GM12878 (cell line): Measurements from ENCODE around the gene MED13L. TPM values are rescaled to one million over a fixed set of nuclear protein-coding genes. Genes with fewer than 3 reads are reported as not detected.

ENCODE experiments used
- ATAC-seq: fragments of 200-7000 bp; cut with Tn5 transposase; 3 replicates; pipeline ENCODE4 v1.9.1; 2020; ENCODE audit warnings: mild to moderate bottlenecking, moderate library complexity
- BruUV-seq: library from RNA; stranded (reverse); fragments of 400-500 nt; replicated peaks from 2 replicates; lab custom pipeline; 2021; lab: Mats Ljungman, UMichigan
- CTCF ChIA-PET: fragments of 300-600 bp; sonication (Branson Sonifier 250); formaldehyde crosslinking; extraction: SDS; loops from one replicate; lab custom pipeline; 2021; ENCODE audit warnings: inconsistent platforms; lab: Yijun Ruan, JAX
- POLR2A ChIA-PET: fragments of 350-600 bp; formaldehyde crosslinking; extraction: SDS; loops from one replicate; lab custom pipeline; 2021; ENCODE audit warnings: inconsistent platforms; lab: Charles Lee
- RAD21 ChIA-PET: fragments of 300-600 bp; sonication (Branson Sonifier 250); formaldehyde crosslinking; loops from one replicate; lab custom pipeline; 2023; ENCODE audit warnings: antibody characterized with exemption; ENCODE audit not compliant: unreplicated experiment; lab: Charles Lee
- SMC1A ChIA-PET: fragments of 300-600 bp; sonication (Branson Sonifier 250); formaldehyde crosslinking; loops from one replicate; lab custom pipeline; 2023; ENCODE audit not compliant: unreplicated experiment, uncharacterized antibody; lab: Charles Lee
- DNase-seq: peaks from one replicate; pipeline ENCODE4 v3.0.0-alpha.2; 2011; ENCODE audit warnings: low read depth, low spot score
- FAIRE-seq: peaks from 3 replicates; lab custom pipeline; 2011; peaks lifted over from hg19 to GRCh38; lab: Jason Lieb, UNC
- H2AFZ ChIP-seq: 2 replicates; pipeline ENCODE4 v1.6.0; 2011; ENCODE audit warnings: low read depth, low read length, control low read depth; ENCODE audit not compliant: control insufficient read depth
- H3K27ac ChIP-seq: 2 replicates; pipeline ENCODE4 v1.5.1; 2011; ENCODE audit warnings: control low read depth; ENCODE audit not compliant: control insufficient read depth, insufficient read depth
- H3K27me3 ChIP-seq, 2 experiments: replicated peaks in 1 of 2; 2 replicates each; pipeline versions ENCODE4 v1.6.0 to v1.6.1; 2011; ENCODE audit warnings: low read length in 1 of 2; ENCODE audit not compliant: control insufficient read depth in 2 of 2, insufficient read depth in 2 of 2
- H3K36me3 ChIP-seq, 2 experiments: 2 replicates each; pipeline ENCODE4 v1.5.1; 2011; ENCODE audit warnings: low read length in 1 of 2; ENCODE audit not compliant: control insufficient read depth in 2 of 2, insufficient read depth in 2 of 2
- H3K4me1 ChIP-seq: 2 replicates; pipeline ENCODE4 v1.6.1; 2011; ENCODE audit warnings: mild to moderate bottlenecking, low read length, moderate library complexity, mixed read lengths; ENCODE audit not compliant: control insufficient read depth, insufficient read depth
- H3K4me2 ChIP-seq: 2 replicates; pipeline ENCODE4 v1.6.0; 2011; ENCODE audit warnings: control low read depth; ENCODE audit not compliant: control insufficient read depth, insufficient read depth
- H3K4me3 ChIP-seq: fragments of 200-600 bp; sonication (generic); 2 replicates; pipeline ENCODE4 v1.5.1; 2016
- H3K79me2 ChIP-seq: 2 replicates; pipeline ENCODE4 v1.6.0; 2011; ENCODE audit warnings: low read length; ENCODE audit not compliant: control insufficient read depth, insufficient read depth
- H3K9ac ChIP-seq: 2 replicates; pipeline ENCODE4 v1.8.0; 2011; ENCODE audit warnings: low read length, control low read depth, mixed read lengths; ENCODE audit not compliant: control insufficient read depth, insufficient read depth
- H3K9me3 ChIP-seq: replicated peaks from 3 replicates; pipeline ENCODE4 v1.5.1; 2011; ENCODE audit warnings: mild to moderate bottlenecking, low read length; ENCODE audit not compliant: control insufficient read depth, insufficient read depth
- H4K20me1 ChIP-seq: 2 replicates; pipeline ENCODE4 v1.6.0; 2011; ENCODE audit not compliant: control insufficient read depth, insufficient read depth
- BCL11A ChIP-seq: IDR thresholded peaks from 2 replicates; pipeline ENCODE4 v1.6.1; 2011; ENCODE audit warnings: low read depth, low read length
- GABPA ChIP-seq: IDR thresholded peaks from 2 replicates; pipeline ENCODE4 v1.6.1; 2014; ENCODE audit warnings: antibody characterized with exemption, low read depth, mild to moderate bottlenecking, inconsistent platforms
- JUNB ChIP-seq: IDR thresholded peaks from 2 replicates; pipeline ENCODE4 v1.6.1; 2016; ENCODE audit warnings: antibody characterized with exemption, mild to moderate bottlenecking
- MTA2 ChIP-seq: fragments of 450-650 bp; IDR thresholded peaks from 2 replicates; pipeline ENCODE4 v1.6.1; 2016; ENCODE audit warnings: low read depth, mild to moderate bottlenecking, moderate library complexity
- TCF3 ChIP-seq: IDR thresholded peaks from 2 replicates; pipeline ENCODE4 v1.6.1; 2012; ENCODE audit warnings: low read depth, mild to moderate bottlenecking, low read length, borderline replicate concordance; ENCODE audit not compliant: insufficient read depth
- TCF7 ChIP-seq: IDR thresholded peaks from 2 replicates; pipeline ENCODE4 v1.6.1; 2014; ENCODE audit warnings: antibody characterized with exemption, borderline replicate concordance
- ZNF622 ChIP-seq: fragments of 450-650 bp; IDR thresholded peaks from 2 replicates; pipeline ENCODE4 v1.6.1; 2017; ENCODE audit warnings: mild to moderate bottlenecking, inconsistent platforms
- in situ Hi-C: fragments of 300-500 bp; cut with MboI; formaldehyde crosslinking; loops from 9 replicates; pipeline ENCODE4 v1.14.3; 2018; ENCODE audit warnings: mixed read lengths
- intact Hi-C: fragments of 100-400 bp; cut with micrococcal nuclease; formaldehyde crosslinking; loops from one replicate; pipeline ENCODE4 v1.14.2; 2022; ENCODE audit not compliant: unreplicated experiment
- polyA plus RNA-seq, 11 experiments: library from polyadenylated mRNA; depleted of rRNA in 4 of 11; unstranded in 6 of 11; stranded (reverse) in 5 of 11; fragments of >200 nt; fragmentation: Nextera tagmentation in 4 of 11; fragmentation: Illumina TruSeq in 1 of 11; extraction: Ambion mirVana in 4 of 11; extraction: Trizol in 1 of 11; gene quantifications; 1 replicate in 1 of 11; 2 replicates in 10 of 11; pipeline versions ENCODE4 v1.2.1 to v1.2.3, GENCODE V29; 2011 to 2016; ENCODE audit warnings: inconsistent platforms in 2 of 11, missing spikeins in 2 of 11, low read depth in 1 of 11
- total RNA-seq, 4 experiments: library from RNA; depleted of rRNA in 3 of 4; stranded (reverse); fragments of >200 nt in 3 of 4; fragmentation: Illumina TruSeq in 1 of 4; extraction: Trizol in 1 of 4; gene quantifications; 2 replicates each; pipeline versions ENCODE4 v1.2.1 to v1.2.3, GENCODE V29; 2013 to 2021
- TF ChIP-seq, protein P1 (sequence below): fragments of 450-650 bp; IDR thresholded peaks from 2 replicates; pipeline ENCODE4 v1.6.1; 2016; ENCODE audit warnings: mild to moderate bottlenecking

The MED13L gene
- total and polyA plus RNA-seq, 10 of the 15 experiments (the other 5 are each of a cell fraction or from before 2014, with no cell fraction given), result 3.7 to 30.1 (median 9.1) TPM

DNA sequence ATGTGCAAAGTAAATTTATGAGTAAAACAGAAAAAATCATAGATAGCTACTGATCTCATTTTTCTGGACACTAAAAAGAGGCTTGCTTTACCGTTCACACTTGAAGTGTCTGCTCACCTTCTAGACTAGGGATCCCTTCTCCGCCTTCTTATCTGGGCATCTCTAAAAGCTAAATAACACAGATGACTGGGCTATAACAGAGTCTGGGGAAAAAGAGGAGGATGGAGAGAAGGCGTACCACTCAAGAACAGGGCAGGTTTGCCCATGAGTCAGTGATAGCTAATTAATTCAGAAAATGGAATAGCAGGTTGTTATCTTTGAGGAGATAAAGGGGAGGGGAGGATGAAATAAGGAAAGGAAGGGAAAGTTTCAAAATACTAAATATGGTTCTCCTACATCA lies 185.3 kb downstream of the MED13L start (continued):
- no peak for TF ChIP-seq MTA2
- TF ChIP-seq, protein P1, sequence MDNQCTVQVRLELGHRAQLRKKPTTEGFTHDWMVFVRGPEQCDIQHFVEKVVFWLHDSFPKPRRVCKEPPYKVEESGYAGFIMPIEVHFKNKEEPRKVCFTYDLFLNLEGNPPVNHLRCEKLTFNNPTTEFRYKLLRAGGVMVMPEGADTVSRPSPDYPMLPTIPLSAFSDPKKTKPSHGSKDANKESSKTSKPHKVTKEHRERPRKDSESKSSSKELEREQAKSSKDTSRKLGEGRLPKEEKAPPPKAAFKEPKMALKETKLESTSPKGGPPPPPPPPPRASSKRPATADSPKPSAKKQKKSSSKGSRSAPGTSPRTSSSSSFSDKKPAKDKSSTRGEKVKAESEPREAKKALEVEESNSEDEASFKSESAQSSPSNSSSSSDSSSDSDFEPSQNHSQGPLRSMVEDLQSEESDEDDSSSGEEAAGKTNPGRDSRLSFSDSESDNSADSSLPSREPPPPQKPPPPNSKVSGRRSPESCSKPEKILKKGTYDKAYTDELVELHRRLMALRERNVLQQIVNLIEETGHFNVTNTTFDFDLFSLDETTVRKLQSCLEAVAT, result no peak
- no peak for TF ChIP-seq TCF3
- TF ChIP-seq BCL11A, result no peak
- TF ChIP-seq ZNF622, result no peak
- TF ChIP-seq GABPA, result no peak
- TF ChIP-seq, all 136 proteins: peak for 0

- FAIRE-seq (no peak), ATAC-seq (no peak), DNase-seq (no peak)
- ChIA-PET RAD21 (no interaction called here), CTCF (interaction anchor here (1.4 kb wide), 1 partner anchor 146 kb away, joined by 4 read pairs; no protein-coding TSS in a partner anchor), POLR2A (no interaction called here), SMC1A (interaction anchor here (0.5 kb wide), 1 partner anchor 102 kb away, joined by 3 read pairs; no protein-coding TSS in a partner anchor)
- no peak overlapping the region for H2AFZ ChIP-seq
- intact Hi-C loops (no loop called here), in situ Hi-C loops (no loop called here)
- no TSS peak for BruUV-seq
- no peaks in the 10 kb centered on the region for H3K9me3 ChIP-seq
- TF ChIP-seq TCF7 (no peak), BCL11A (no peak), JUNB (peak; percentile 15; the same call in 1 of the 2 replicates)
- no peaks in the 10 kb centered on the region for H3K27me3 ChIP-seq
- H3K4me2 ChIP-seq, result no peak overlapping the region
- H3K36me3 ChIP-seq, result no peaks in the 10 kb centered on the region
- no peaks in the 10 kb centered on the region for H3K79me2 ChIP-seq
- no peaks in the 10 kb centered on the region for H4K20me1 ChIP-seq
- H3K27ac ChIP-seq, result no peak overlapping the region
- no peak overlapping the region for H3K4me3 ChIP-seq
- H3K9ac ChIP-seq, result no peak overlapping the region
- H3K4me1 ChIP-seq, result peaks cover 12% of the 10 kb centered on the region
Measured at GRCh38 chr12:116091579-116091978, 185.9 kb downstream of the MED13L start.
